Mesodermal cell (in vitro differentiated cells): Measurements from ENCODE around the gene PREP. TPM values are rescaled to one million over a fixed set of nuclear protein-coding genes. Genes with fewer than 3 reads are reported as not detected.
A peak's percentile ranks its signal among the peaks of the same experiment; 100 is the strongest.

Experiments used
- H3K27ac ChIP-seq: 2 replicates; pipeline ENCODE4 v1.7.0; 2013; ENCODE audit warnings: mild to moderate bottlenecking, low read depth, low read length, moderate library complexity; ENCODE audit not compliant: severe bottlenecking
- H3K36me3 ChIP-seq: 2 replicates; pipeline ENCODE4 v1.7.1; 2013; ENCODE audit warnings: mild to moderate bottlenecking, low read length, moderate library complexity; ENCODE audit not compliant: control insufficient read depth, insufficient read depth
- H3K4me1 ChIP-seq: one replicate; pipeline ENCODE4 v1.7.1; 2013; ENCODE audit warnings: mild to moderate bottlenecking, low read length; ENCODE audit not compliant: insufficient read depth, control insufficient read depth, poor library complexity, severe bottlenecking
- H3K4me3 ChIP-seq: 2 replicates; pipeline ENCODE4 v1.7.0; 2013; ENCODE audit warnings: low read length, control low read depth, mild to moderate bottlenecking; ENCODE audit not compliant: insufficient read depth, poor library complexity, severe bottlenecking; ENCODE audit errors: extremely low read depth
- H3K9me3 ChIP-seq: 2 replicates; pipeline ENCODE4 v1.7.1; 2013; ENCODE audit warnings: mild to moderate bottlenecking, low read length, moderate library complexity; ENCODE audit not compliant: control insufficient read depth
- WGBS, 2 experiments: methylation state at CpG; one replicate each; pipeline ENCODE4 v1.1.5; 2013; ENCODE audit warnings: missing lambda C conversion rate in 2 of 2; ENCODE audit not compliant: insufficient coverage in 2 of 2; 5-methylcytosine and 5-hydroxymethylcytosine counted together
- polyA plus RNA-seq, 2 experiments: library from polyadenylated mRNA; stranded (reverse); fragments of 50-300 nt; gene quantifications; one replicate each; pipeline ENCODE4 v1.2.3, GENCODE V29; 2013

PREP gene
- polyA plus RNA-seq (2013, experiment 1 of 2) = 50.6 TPM
- 45.4 TPM for polyA plus RNA-seq (2013, experiment 2 of 2)

GRCh38 chr6:105402939-105403935, at the start of gene PREP:
TSS of gene PREP (minus strand) at chr6:105403082. CDS start at chr6:105402891, 191 bp downstream.
- WGBS, 2 experiments = 0 to 5% methylated on average over 35 to 54 of the region's 84 CpGs

GRCh38 chr6:105452376-105452775, 49.5 kb upstream of the PREP start:
- 100% methylated on average over 1 of the region's 2 CpGs; no CpG with 5 or more reads in 1 of the 2 experiments for WGBS, 2 experiments
- Histone ChIP-seq H3K36me3 (no peaks in the 10 kb centered on the region), H3K27ac (no peak overlapping the region), H3K4me3 (no peak overlapping the region), H3K4me1 (no peaks in the 10 kb centered on the region), H3K9me3 (peaks cover 10% of the 10 kb centered on the region)

More at GRCh38 chr6:105402939-105403935, at the start of gene PREP:
- peak within 1 kb of the TSS; percentile 82 for H3K4me3 ChIP-seq
- H3K9me3 ChIP-seq = no peaks in the 10 kb centered on the region
- H3K4me1 ChIP-seq = peaks cover 6% of the 10 kb centered on the region
- H3K27ac ChIP-seq = peak within 1 kb of the TSS; percentile 78
- H3K36me3 ChIP-seq = no peaks in the 10 kb centered on the region

- H3K36me3 ChIP-seq = no peaks in the 10 kb centered on the region
- H3K4me1 ChIP-seq = peaks cover 3% of the 10 kb centered on the region
- no CpG with 5 or more reads among the region's 2 CpGs for WGBS, 2 experiments
- no peak overlapping the region for H3K27ac ChIP-seq
- H3K4me3 ChIP-seq = no peak overlapping the region
- peaks cover 5% of the 10 kb centered on the region for H3K9me3 ChIP-seq
These were observed 47.0 kb upstream of the PREP start for GRCh38 chr6:105449756-105450390.

- Histone ChIP-seq H3K4me1 (peaks cover 3% of the 10 kb centered on the region), H3K4me3 (no peak overlapping the region), H3K36me3 (no peaks in the 10 kb centered on the region), H3K9me3 (no peaks in the 10 kb centered on the region), H3K27ac (no peak overlapping the region)
- 75 to 90% methylated on average over 1 of the region's 1 CpG for WGBS, 2 experiments
These were observed 42.6 kb upstream of the PREP start for GRCh38 chr6:105445481-105445880.

- H3K4me3 ChIP-seq = no peak overlapping the region
- H3K27ac ChIP-seq = no peak overlapping the region
- H3K9me3 ChIP-seq = no peaks in the 10 kb centered on the region
- no peaks in the 10 kb centered on the region for H3K36me3 ChIP-seq
- peaks cover 10% of the 10 kb centered on the region for H3K4me1 ChIP-seq
- WGBS, 2 experiments = 93 to 100% methylated on average over 5 to 6 of the region's 6 CpGs
These were observed 41.1 kb upstream of the PREP start for GRCh38 chr6:105443941-105444340.

GRCh38 chr6:105442369-105442768, 39.5 kb upstream of the PREP start:
- peaks cover 10% of the 10 kb centered on the region for H3K4me1 ChIP-seq
- no peak overlapping the region for H3K4me3 ChIP-seq
- whole genome bisulfite sequencing, 2 experiments = 89% methylated on average over 1 of the region's 1 CpG; no CpG with 5 or more reads in 1 of the 2 experiments
- H3K9me3 ChIP-seq = no peaks in the 10 kb centered on the region
- H3K27ac ChIP-seq = no peak overlapping the region
- H3K36me3 ChIP-seq = no peaks in the 10 kb centered on the region

GRCh38 chr6:105437236-105437635, 34.4 kb upstream of the PREP start:
- WGBS, 2 experiments = no CpG with 5 or more reads among the region's 2 CpGs
- Histone ChIP-seq H3K27ac (no peak overlapping the region), H3K36me3 (no peaks in the 10 kb centered on the region), H3K4me1 (peaks cover 16% of the 10 kb centered on the region), H3K9me3 (no peaks in the 10 kb centered on the region), H3K4me3 (no peak overlapping the region)

GRCh38 chr6:105433723-105434122, 30.8 kb upstream of the PREP start:
- no peaks in the 10 kb centered on the region for H3K9me3 ChIP-seq
- no peaks in the 10 kb centered on the region for H3K36me3 ChIP-seq
- WGBS, 2 experiments = no CpG with 5 or more reads among the region's 3 CpGs
- H3K27ac ChIP-seq = no peak overlapping the region
- no peak overlapping the region for H3K4me3 ChIP-seq
- peaks cover 10% of the 10 kb centered on the region for H3K4me1 ChIP-seq

GRCh38 chr6:105432797-105433196, 29.9 kb upstream of the PREP start:
- Histone ChIP-seq H3K9me3 (no peaks in the 10 kb centered on the region), H3K4me1 (peaks cover 17% of the 10 kb centered on the region), H3K36me3 (no peaks in the 10 kb centered on the region), H3K4me3 (no peak overlapping the region), H3K27ac (no peak overlapping the region)
- WGBS, 2 experiments = 57% methylated on average over 1 of the region's 3 CpGs; no CpG with 5 or more reads in 1 of the 2 experiments

GRCh38 chr6:105431226-105431625, 28.3 kb upstream of the PREP start:
- H3K36me3 ChIP-seq = no peaks in the 10 kb centered on the region
- H3K27ac ChIP-seq = no peak overlapping the region
- 63% methylated on average over 1 of the region's 2 CpGs; no CpG with 5 or more reads in 1 of the 2 experiments for WGBS, 2 experiments
- H3K4me1 ChIP-seq = peaks cover 17% of the 10 kb centered on the region
- H3K9me3 ChIP-seq = peaks cover 4% of the 10 kb centered on the region
- no peak overlapping the region for H3K4me3 ChIP-seq
